ENCODE data around the gene SCO1. TPM values are rescaled to one million over a fixed set of nuclear protein-coding genes. Genes with fewer than 3 reads are reported as not detected.

SCO1 gene
- total and polyA plus RNA-seq, 2 donors (not counting 3 experiments of a cell fraction or from before 2014, with no cell fraction given) = 11.9 to 30.8 TPM

GRCh38 chr17:10705727-10706126 is 8.4 kb upstream of the SCO1 start:
- Histone ChIP-seq H3K27ac (ENCODE audit: insufficient read depth, low read depth, low read length) (no peak overlapping the region), H4K20me1 (replicated peaks; ENCODE audit: control insufficient read depth, extremely low read depth, insufficient read depth, low read length) (no peaks in the 10 kb centered on the region), H3K9me3 (replicated peaks; ENCODE audit: control insufficient read depth, insufficient read depth, low read length) (no peaks in the 10 kb centered on the region), H3K4me3 (replicated peaks in 1 of 3; ENCODE audit: insufficient read depth in 1 of 3, low read depth in 1 of 3, low read length in 3 of 3) (no peak overlapping the region), H3K9me1 (replicated peaks; ENCODE audit: control insufficient read depth, extremely low read depth, insufficient read depth, low read length) (peaks cover 2% of the 10 kb centered on the region), H3K27me3 (ENCODE audit: control insufficient read depth in 2 of 2, insufficient read depth in 2 of 2, low read length in 2 of 2) (no peaks in the 10 kb centered on the region), H3K36me3 (ENCODE audit: control insufficient read depth in 2 of 2, extremely low read depth in 1 of 2, insufficient read depth in 2 of 2, low read length in 2 of 2) (peaks cover 8 to 10% of the 10 kb centered on the region in 2 experiments), H2AFZ (ENCODE audit: low read depth, low read length) (no peak overlapping the region), H3K4me1 (ENCODE audit: control insufficient read depth, extremely low read depth, insufficient read depth, low read length) (peaks cover 9% of the 10 kb centered on the region), H3K9ac (replicated peaks; ENCODE audit: extremely low read depth, insufficient read depth, low read length) (no peak overlapping the region), H3K4me2 (ENCODE audit: insufficient read depth, low read length) (no peak overlapping the region), H3K79me2 (ENCODE audit: control insufficient read depth, insufficient read depth, low read length) (peaks cover 14% of the 10 kb centered on the region)
- ChIA-PET CTCF (interaction anchor here (0.9 to 1.0 kb wide), 2 partner anchors 11 to 59 kb away, joined by 3 read pairs; no protein-coding TSS in a partner anchor), POLR2A (no interaction called here)
- dilution Hi-C loops (cut with MboI; ENCODE audit: extremely low pct_ligation_motif_present, low sequenced_read_pairs) = no loop called here
- no TSS peak for BruUV-seq (replicated peaks)
- no peak for FAIRE-seq
- DNase-seq (ENCODE audit: low read depth, low spot score) = no peak
- intact Hi-C loops (cut with micrococcal nuclease) = no loop called here
- no peak for TF ChIP-seq EZH2 (IDR thresholded peaks at IDR 0.05; ENCODE audit: borderline replicate concordance, low read depth, low read length, severe bottlenecking)
- TF ChIP-seq JUN (IDR thresholded peaks at IDR 0.05; ENCODE audit: borderline replicate concordance, insufficient read depth, insufficient read length, low read depth) = no peak
- TF ChIP-seq MAX (IDR thresholded peaks at IDR 0.05; ENCODE audit: insufficient read depth, insufficient read length) = no peak
- TF ChIP-seq POLR2A (IDR thresholded peaks at IDR 0.05; ENCODE audit: low read depth, low read length) = no peak
- no peak for TF ChIP-seq MYC (IDR thresholded peaks at IDR 0.05; ENCODE audit: low read depth, low read length)
- TF ChIP-seq CTCF (IDR thresholded peaks at IDR 0.05; ENCODE audit: extremely low read depth in 1 of 2, insufficient read depth in 1 of 2, low read depth in 1 of 2, low read length in 2 of 2) = no peak
- no peak for TF ChIP-seq GATA2 (IDR thresholded peaks at IDR 0.05; ENCODE audit: insufficient read depth, insufficient read length, low read depth, low read length)
- no peak for TF ChIP-seq FOS (IDR thresholded peaks at IDR 0.05; ENCODE audit: borderline replicate concordance, insufficient read depth, low read length)
- TF ChIP-seq POLR2AphosphoS5 (IDR thresholded peaks at IDR 0.05; ENCODE audit: insufficient read depth, low read depth, low read length) = no peak
